ENCODE results near the gene ERC2. TPM values are rescaled to one million over a fixed set of nuclear protein-coding genes. Genes with fewer than 3 reads are reported as not detected.

The ERC2 gene
- total and polyA plus RNA-seq, 2 of the 8 experiments (the other 6 are each of a cell fraction or from before 2014, with no cell fraction given) = 16.4 to 22.8 TPM

- TF ChIP-seq SUZ12 (IDR thresholded peaks at IDR 0.05; ENCODE audit: low read length) (no peak), RAD21 (IDR thresholded peaks at IDR 0.05 in 1 of 2, conservative IDR thresholded peaks at IDR 0.05 in 1 of 2; ENCODE audit: low read depth in 2 of 2, low read length in 2 of 2) (no peak), POLR2AphosphoS5 (IDR thresholded peaks at IDR 0.05; ENCODE audit: low read depth, low read length) (no peak), JUN (IDR thresholded peaks at IDR 0.05; ENCODE audit: low read depth, low read length) (no peak)
Measured at GRCh38 chr3:55978953-55979352, 489.3 kb downstream of the ERC2 start (continued).

Data from H1 (cell line).